Nephron progenitor cell (in vitro differentiated cells): ENCODE data around the gene IL26.

Source experiments
- DNase-seq: peaks from one replicate; pipeline ENCODE4 v3.0.0; 2021
- H3K27ac Mint-ChIP-seq: 2 replicates; pipeline ENCODE4 v1.8.0; 2021; ENCODE audit warnings: mild to moderate bottlenecking, moderate library complexity, mixed read lengths
- H3K27me3 Mint-ChIP-seq: 2 replicates; pipeline ENCODE4 v1.8.0; 2021; ENCODE audit warnings: mild to moderate bottlenecking, low read depth, mixed read lengths; ENCODE audit not compliant: poor library complexity
- H3K36me3 Mint-ChIP-seq: 2 replicates; pipeline ENCODE4 v1.8.0; 2021; ENCODE audit warnings: low read depth, mixed read lengths
- H3K4me1 Mint-ChIP-seq: 2 replicates; pipeline ENCODE4 v1.8.0; 2021; ENCODE audit warnings: mixed read lengths
- H3K4me3 Mint-ChIP-seq: 2 replicates; pipeline ENCODE4 v1.8.0; 2021; ENCODE audit warnings: mild to moderate bottlenecking, moderate library complexity, mixed read lengths
- H3K9me3 Mint-ChIP-seq: 2 replicates; pipeline ENCODE4 v1.8.0; 2021; ENCODE audit warnings: mild to moderate bottlenecking, moderate library complexity, mixed read lengths
- TF ChIP-seq, protein P1 (sequence below): fragments of 200-600 bp; sonication (generic); IDR thresholded peaks from 2 replicates; pipeline ENCODE4 v1.5.0; 2021; ENCODE audit warnings: antibody characterized with exemption

Gene IL26

DNA sequence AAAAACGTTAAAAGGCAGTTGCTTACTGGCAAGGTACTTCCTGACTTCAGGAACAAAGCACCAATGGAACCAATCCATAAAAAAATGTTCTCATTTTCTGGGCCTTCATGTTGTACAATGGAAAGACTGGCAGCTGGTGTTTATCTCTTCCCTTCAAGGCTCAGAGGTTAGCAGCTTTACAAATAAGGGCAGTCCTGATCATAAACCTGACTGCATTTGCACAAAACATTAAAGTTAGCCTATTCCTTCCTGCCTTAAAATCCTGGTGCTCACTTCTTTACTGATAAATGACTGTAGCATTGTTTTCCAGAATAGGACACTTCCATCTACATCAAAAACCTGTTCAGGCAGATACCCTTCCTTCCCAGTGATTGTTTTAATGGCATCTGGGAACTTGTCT lies 19.2 kb downstream of the IL26 start:
- H3K9me3 Mint-ChIP-seq = peaks cover 19% of the 10 kb centered on the region
- H3K27ac Mint-ChIP-seq = no peak overlapping the region
- H3K4me1 Mint-ChIP-seq = peaks cover 20% of the 10 kb centered on the region
- H3K36me3 Mint-ChIP-seq = no peaks in the 10 kb centered on the region
- TF ChIP-seq, protein P1, sequence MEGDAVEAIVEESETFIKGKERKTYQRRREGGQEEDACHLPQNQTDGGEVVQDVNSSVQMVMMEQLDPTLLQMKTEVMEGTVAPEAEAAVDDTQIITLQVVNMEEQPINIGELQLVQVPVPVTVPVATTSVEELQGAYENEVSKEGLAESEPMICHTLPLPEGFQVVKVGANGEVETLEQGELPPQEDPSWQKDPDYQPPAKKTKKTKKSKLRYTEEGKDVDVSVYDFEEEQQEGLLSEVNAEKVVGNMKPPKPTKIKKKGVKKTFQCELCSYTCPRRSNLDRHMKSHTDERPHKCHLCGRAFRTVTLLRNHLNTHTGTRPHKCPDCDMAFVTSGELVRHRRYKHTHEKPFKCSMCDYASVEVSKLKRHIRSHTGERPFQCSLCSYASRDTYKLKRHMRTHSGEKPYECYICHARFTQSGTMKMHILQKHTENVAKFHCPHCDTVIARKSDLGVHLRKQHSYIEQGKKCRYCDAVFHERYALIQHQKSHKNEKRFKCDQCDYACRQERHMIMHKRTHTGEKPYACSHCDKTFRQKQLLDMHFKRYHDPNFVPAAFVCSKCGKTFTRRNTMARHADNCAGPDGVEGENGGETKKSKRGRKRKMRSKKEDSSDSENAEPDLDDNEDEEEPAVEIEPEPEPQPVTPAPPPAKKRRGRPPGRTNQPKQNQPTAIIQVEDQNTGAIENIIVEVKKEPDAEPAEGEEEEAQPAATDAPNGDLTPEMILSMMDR = no peak
- no peak for DNase-seq
- H3K27me3 Mint-ChIP-seq = no peaks in the 10 kb centered on the region
- no peak overlapping the region for H3K4me3 Mint-ChIP-seq

DNA sequence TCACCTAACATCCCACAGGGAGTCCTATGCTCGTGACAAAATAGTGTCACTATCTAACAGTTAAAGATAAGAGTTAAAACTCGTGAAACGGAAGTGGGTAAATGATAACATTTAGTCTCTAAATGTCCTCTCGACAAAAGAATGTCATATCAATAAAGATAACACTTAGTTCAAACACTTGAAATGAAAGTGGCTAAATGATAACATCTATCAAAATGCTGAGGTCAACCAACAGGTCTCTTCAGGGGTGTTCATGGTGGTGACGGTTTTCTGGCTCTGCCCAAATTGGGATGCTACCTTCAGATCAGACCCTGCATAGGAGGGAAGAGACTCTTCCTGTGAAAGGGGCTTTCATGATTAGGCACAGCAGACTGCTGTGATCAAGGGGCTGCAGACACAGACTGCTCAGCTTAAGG lies 22.1 kb downstream of the IL26 start:
- DNase-seq = no peak
- H3K9me3 Mint-ChIP-seq = peaks cover 5% of the 10 kb centered on the region
- H3K27me3 Mint-ChIP-seq = no peaks in the 10 kb centered on the region
- no peak overlapping the region for H3K4me3 Mint-ChIP-seq
- no peaks in the 10 kb centered on the region for H3K36me3 Mint-ChIP-seq
- no peak overlapping the region for H3K27ac Mint-ChIP-seq
- peaks cover 19% of the 10 kb centered on the region for H3K4me1 Mint-ChIP-seq
- TF ChIP-seq, protein P1 = no peak

DNA sequence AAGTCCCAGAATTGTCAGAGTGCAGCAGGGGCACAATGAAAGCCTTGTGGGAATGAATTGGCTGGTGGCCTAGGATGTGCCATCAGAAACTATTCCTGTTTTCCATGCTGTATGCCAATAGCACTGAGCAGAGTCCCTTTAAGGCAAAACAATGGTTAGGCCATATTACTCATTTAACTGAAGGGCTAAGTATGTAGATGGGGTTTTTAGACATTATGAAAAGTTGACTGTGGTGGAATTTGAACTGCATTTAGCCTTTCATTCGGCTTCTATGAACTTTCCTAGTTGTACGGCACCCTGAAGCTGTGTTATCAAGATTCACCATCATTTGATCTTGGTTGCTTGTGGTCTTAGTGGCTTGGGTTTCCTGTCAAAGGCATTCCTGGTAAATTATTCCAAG lies 24.8 kb downstream of the IL26 start:
- Mint-ChIP-seq H3K4me3 (no peak overlapping the region), H3K27ac (no peak overlapping the region), H3K36me3 (no peaks in the 10 kb centered on the region), H3K4me1 (peaks cover 16% of the 10 kb centered on the region), H3K27me3 (no peaks in the 10 kb centered on the region), H3K9me3 (no peaks in the 10 kb centered on the region)
- TF ChIP-seq, protein P1 = no peak
- DNase-seq = no peak

DNA sequence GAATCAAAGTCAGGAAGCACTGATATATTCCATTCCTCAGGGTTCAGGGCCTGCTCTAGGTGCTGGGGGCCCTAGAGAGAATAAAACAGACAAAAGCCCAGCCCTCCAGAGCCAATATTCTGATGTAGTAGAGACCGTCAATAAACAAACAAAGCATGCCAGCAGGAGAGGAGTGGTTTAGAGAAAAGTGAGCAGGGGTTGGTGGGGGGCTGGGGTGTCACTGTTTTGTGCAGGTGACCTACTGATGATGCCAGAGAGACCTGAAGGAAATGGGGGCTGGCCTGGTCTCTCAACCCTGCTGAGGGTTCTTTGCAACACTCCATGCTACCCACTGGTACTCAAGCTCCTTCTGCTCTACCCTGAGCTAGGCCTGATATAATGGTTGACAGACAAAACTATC lies 26.5 kb downstream of the IL26 start:
- Mint-ChIP-seq H3K4me3 (no peak overlapping the region), H3K27ac (no peak overlapping the region), H3K27me3 (no peaks in the 10 kb centered on the region), H3K4me1 (peaks cover 16% of the 10 kb centered on the region), H3K36me3 (no peaks in the 10 kb centered on the region), H3K9me3 (no peaks in the 10 kb centered on the region)
- no peak for DNase-seq
- TF ChIP-seq, protein P1 = no peak

DNA sequence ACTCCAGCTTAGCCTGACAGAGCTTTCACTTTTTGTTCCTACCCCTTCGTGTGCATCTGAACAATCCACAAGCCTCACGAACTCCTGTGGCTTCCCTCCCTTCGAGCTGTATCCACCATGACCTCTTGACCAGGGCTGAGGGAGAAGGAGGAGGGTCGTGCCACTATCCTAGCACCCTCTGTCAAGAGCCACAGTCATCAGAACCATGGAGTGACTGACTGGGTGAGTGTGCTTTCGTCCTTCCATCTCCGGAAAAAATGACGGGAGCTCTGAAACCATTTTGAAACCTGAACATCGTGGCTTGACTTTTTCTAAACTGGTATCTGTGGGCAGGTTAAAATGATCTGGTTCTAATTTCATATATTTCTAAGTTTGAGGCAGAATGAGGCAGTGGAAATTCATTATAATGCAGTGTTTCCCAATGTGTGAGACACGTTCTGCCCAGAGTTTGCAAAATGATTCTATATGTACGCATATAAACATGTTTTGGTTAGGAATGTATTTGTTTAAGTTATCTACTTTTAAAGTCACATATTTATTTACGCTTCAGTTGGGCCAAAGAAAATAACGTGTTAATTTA lies 27.0 kb downstream of the IL26 start:
- Mint-ChIP-seq H3K27ac (no peak overlapping the region), H3K9me3 (no peaks in the 10 kb centered on the region), H3K27me3 (no peaks in the 10 kb centered on the region), H3K4me1 (peaks cover 16% of the 10 kb centered on the region), H3K4me3 (no peak overlapping the region), H3K36me3 (no peaks in the 10 kb centered on the region)
- DNase-seq = no peak
- TF ChIP-seq, protein P1 = no peak

DNA sequence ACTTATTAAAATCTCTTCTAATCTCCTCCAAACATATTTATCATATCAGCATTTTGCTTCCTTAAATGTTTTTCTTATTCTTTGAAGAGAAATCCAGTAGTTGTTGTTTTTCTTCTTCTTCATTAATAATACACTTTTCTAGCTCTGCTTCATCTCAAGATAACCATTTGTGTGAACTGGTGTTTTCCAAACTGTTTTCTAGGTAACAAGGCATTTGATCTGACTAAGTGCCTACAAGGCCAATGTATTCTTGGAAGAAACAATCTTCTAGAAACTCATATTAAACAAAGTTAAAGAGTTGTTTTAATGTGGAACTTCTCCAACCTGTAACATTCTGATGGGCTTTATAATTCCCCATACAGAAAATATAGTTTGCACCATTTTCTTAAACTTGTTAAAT lies 35.3 kb downstream of the IL26 start:
- Mint-ChIP-seq H3K27me3 (peaks cover 2% of the 10 kb centered on the region), H3K9me3 (no peaks in the 10 kb centered on the region), H3K4me1 (no peaks in the 10 kb centered on the region), H3K36me3 (no peaks in the 10 kb centered on the region), H3K4me3 (no peak overlapping the region), H3K27ac (no peak overlapping the region)
- DNase-seq = no peak
- TF ChIP-seq, protein P1 = no peak
